K562 (cell line): Measurements from ENCODE around the gene STEAP1B.

Source experiments
- CBX1 ChIP-seq: sonication (generic); IDR thresholded peaks from 2 replicates; pipeline ENCODE4 v1.6.1; 2016; ENCODE audit warnings: antibody characterized with exemption, low read depth, mild to moderate bottlenecking
- CREB1 ChIP-seq, 2 experiments: sonication (generic) in 1 of 2; formaldehyde crosslinking in 1 of 2; IDR thresholded peaks; 2 replicates each; pipeline versions ENCODE4 v1.6.1 to v1.8.0; 2012 to 2022; ENCODE audit warnings: inconsistent platforms in 1 of 2, mild to moderate bottlenecking in 1 of 2, missing genetic modification reagents in 1 of 2, moderate library complexity in 1 of 2
- CSDE1 ChIP-seq, 2 experiments: fragments of 450-650 bp; IDR thresholded peaks; 2 replicates each; pipeline ENCODE4 v1.6.1; 2016; ENCODE audit warnings: mild to moderate bottlenecking in 1 of 2
- DACH1 ChIP-seq: fragments of 450-650 bp; IDR thresholded peaks from 2 replicates; pipeline ENCODE4 v1.6.1; 2018; ENCODE audit not compliant: partially characterized antibody
- EZH2 ChIP-seq: IDR thresholded peaks from 2 replicates; pipeline ENCODE4 v1.6.1; 2012; ENCODE audit warnings: low read depth, mild to moderate bottlenecking, inconsistent platforms, low read length, borderline replicate concordance
- JUN ChIP-seq, 2 experiments: sonication (generic) in 1 of 2; formaldehyde crosslinking in 1 of 2; IDR thresholded peaks; 2 replicates each; pipeline versions ENCODE4 v1.6.1 to v1.8.0; 2012 to 2022; ENCODE audit warnings: borderline replicate concordance in 2 of 2, mild to moderate bottlenecking in 2 of 2, improper control_type of control experiment in 1 of 2, low read depth in 1 of 2, low read length in 1 of 2, missing genetic modification reagents in 1 of 2
- KLF10 ChIP-seq: fragments of 250-450 bp; sonication (Bioruptor Pico); IDR thresholded peaks from 2 replicates; pipeline ENCODE4 v1.6.1; 2021; ENCODE audit warnings: matching md5 sums
- MTF1 ChIP-seq: fragments of 250-450 bp; sonication (Bioruptor Pico); IDR thresholded peaks from 2 replicates; pipeline ENCODE4 v1.9.0; 2021; ENCODE audit warnings: moderate library complexity, mild to moderate bottlenecking, inconsistent platforms, borderline replicate concordance
- MYBL2 ChIP-seq, 2 experiments: fragments of 450-650 bp in 1 of 2; sonication (generic) in 1 of 2; formaldehyde crosslinking in 1 of 2; IDR thresholded peaks; 2 replicates each; pipeline versions ENCODE4 v1.6.1 to v1.8.1; 2017 to 2022; ENCODE audit warnings: borderline replicate concordance in 1 of 2, inconsistent platforms in 1 of 2, low read depth in 1 of 2, mild to moderate bottlenecking in 1 of 2, missing genetic modification reagents in 1 of 2, moderate library complexity in 1 of 2
- THRA ChIP-seq: fragments of 450-650 bp; IDR thresholded peaks from 2 replicates; pipeline ENCODE4 v1.6.1; 2017; ENCODE audit warnings: mild to moderate bottlenecking, moderate library complexity
- ZNF449 ChIP-seq: fragments of 250-450 bp; sonication (Bioruptor Pico); IDR thresholded peaks from 2 replicates; pipeline ENCODE4 v1.8.0; 2022; ENCODE audit warnings: moderate library complexity, mild to moderate bottlenecking, inconsistent platforms
- TF ChIP-seq, protein P1 (sequence below): sonication (generic); formaldehyde crosslinking; IDR thresholded peaks from 2 replicates; pipeline ENCODE4 v1.8.0; 2022; ENCODE audit warnings: mild to moderate bottlenecking, missing genetic modification reagents, borderline replicate concordance
- TF ChIP-seq, protein P2 (sequence below), 3 experiments: IDR thresholded peaks in 2 of 3; conservative IDR thresholded peaks in 1 of 3; 2 replicates each; pipeline ENCODE4 v1.5.1; 2011 to 2012; ENCODE audit warnings: low read length in 3 of 3, mild to moderate bottlenecking in 3 of 3, control low read depth in 2 of 3, improper control_type of control experiment in 1 of 3, inconsistent platforms in 1 of 3, low read depth in 1 of 3, mixed read lengths in 1 of 3, moderate library complexity in 1 of 3; ENCODE audit not compliant: insufficient read depth in 2 of 3

GRCh38 chr7:22399546-22399945 lies 100.4 kb downstream of the STEAP1B start:
- no peak for TF ChIP-seq MYBL2 (IDR thresholded peaks at IDR 0.05; ENCODE audit: low read depth)
- TF ChIP-seq MYBL2 (CRISPR knock-in tag; IDR thresholded peaks at IDR 0.05; ENCODE audit: borderline replicate concordance): no peak
- no peak for TF ChIP-seq CREB1 (IDR thresholded peaks at IDR 0.05)
- TF ChIP-seq CREB1 (CRISPR knock-in tag; IDR thresholded peaks at IDR 0.05): no peak
- TF ChIP-seq, protein P1, sequence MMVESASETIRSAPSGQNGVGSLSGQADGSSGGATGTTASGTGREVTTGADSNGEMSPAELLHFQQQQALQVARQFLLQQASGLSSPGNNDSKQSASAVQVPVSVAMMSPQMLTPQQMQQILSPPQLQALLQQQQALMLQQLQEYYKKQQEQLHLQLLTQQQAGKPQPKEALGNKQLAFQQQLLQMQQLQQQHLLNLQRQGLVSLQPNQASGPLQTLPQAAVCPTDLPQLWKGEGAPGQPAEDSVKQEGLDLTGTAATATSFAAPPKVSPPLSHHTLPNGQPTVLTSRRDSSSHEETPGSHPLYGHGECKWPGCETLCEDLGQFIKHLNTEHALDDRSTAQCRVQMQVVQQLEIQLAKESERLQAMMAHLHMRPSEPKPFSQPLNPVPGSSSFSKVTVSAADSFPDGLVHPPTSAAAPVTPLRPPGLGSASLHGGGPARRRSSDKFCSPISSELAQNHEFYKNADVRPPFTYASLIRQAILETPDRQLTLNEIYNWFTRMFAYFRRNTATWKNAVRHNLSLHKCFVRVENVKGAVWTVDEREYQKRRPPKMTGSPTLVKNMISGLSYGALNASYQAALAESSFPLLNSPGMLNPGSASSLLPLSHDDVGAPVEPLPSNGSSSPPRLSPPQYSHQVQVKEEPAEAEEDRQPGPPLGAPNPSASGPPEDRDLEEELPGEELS (CRISPR knock-in tag): no peak
- no peak for TF ChIP-seq KLF10 (CRISPR knock-in tag)
- TF ChIP-seq CSDE1 (IDR thresholded peaks at IDR 0.05): no peak
- TF ChIP-seq DACH1: no peak
- TF ChIP-seq, protein P2, sequence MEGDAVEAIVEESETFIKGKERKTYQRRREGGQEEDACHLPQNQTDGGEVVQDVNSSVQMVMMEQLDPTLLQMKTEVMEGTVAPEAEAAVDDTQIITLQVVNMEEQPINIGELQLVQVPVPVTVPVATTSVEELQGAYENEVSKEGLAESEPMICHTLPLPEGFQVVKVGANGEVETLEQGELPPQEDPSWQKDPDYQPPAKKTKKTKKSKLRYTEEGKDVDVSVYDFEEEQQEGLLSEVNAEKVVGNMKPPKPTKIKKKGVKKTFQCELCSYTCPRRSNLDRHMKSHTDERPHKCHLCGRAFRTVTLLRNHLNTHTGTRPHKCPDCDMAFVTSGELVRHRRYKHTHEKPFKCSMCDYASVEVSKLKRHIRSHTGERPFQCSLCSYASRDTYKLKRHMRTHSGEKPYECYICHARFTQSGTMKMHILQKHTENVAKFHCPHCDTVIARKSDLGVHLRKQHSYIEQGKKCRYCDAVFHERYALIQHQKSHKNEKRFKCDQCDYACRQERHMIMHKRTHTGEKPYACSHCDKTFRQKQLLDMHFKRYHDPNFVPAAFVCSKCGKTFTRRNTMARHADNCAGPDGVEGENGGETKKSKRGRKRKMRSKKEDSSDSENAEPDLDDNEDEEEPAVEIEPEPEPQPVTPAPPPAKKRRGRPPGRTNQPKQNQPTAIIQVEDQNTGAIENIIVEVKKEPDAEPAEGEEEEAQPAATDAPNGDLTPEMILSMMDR (IDR thresholded peaks at IDR 0.05 in 2 of 3, conservative IDR thresholded peaks at IDR 0.05 in 1 of 3; ENCODE audit: insufficient read depth in 2 of 3, low read depth in 1 of 3, low read length in 3 of 3): no peak
- no peak for TF ChIP-seq ZNF449
- no peak for TF ChIP-seq MTF1
- no peak for TF ChIP-seq EZH2
- no peak for TF ChIP-seq THRA
- no peak for TF ChIP-seq CBX1
- no peak for TF ChIP-seq JUN (IDR thresholded peaks at IDR 0.05; ENCODE audit: borderline replicate concordance, low read depth, low read length)
- no peak for TF ChIP-seq JUN (CRISPR knock-in tag; IDR thresholded peaks at IDR 0.05; ENCODE audit: borderline replicate concordance)
